PC-3 (cell line): ENCODE results near the gene DLG1. TPM values are rescaled to one million over a fixed set of nuclear protein-coding genes. Genes with fewer than 3 reads are reported as not detected.

ENCODE experiments used
- ATAC-seq: fragments of 200-7000 bp; cut with Tn5 transposase; 2 replicates; pipeline ENCODE4 v1.9.1; 2020; ENCODE audit warnings: mild to moderate bottlenecking, moderate library complexity
- BruUV-seq: library from RNA; stranded (reverse); fragments of 400-500 nt; replicated peaks from 2 replicates; lab custom pipeline; 2021; lab: Mats Ljungman, UMichigan
- CTCF ChIA-PET: fragments of 300-600 bp; sonication (Branson Sonifier 250); formaldehyde crosslinking; loops from one replicate; lab custom pipeline; 2022; ENCODE audit warnings: antibody characterized with exemption; lab: Charles Lee
- POLR2A ChIA-PET: fragments of 300-600 bp; sonication (Branson Sonifier 250); formaldehyde crosslinking; loops from one replicate; lab custom pipeline; 2022; ENCODE audit warnings: antibody characterized with exemption; ENCODE audit not compliant: unreplicated experiment; lab: Charles Lee
- DNase-seq: peaks from one replicate; pipeline ENCODE4 v3.0.0-alpha.2; 2015
- H2AFZ ChIP-seq: fragments of 300-600 bp; sonication (generic); 2 replicates; pipeline ENCODE4 v1.6.0; 2016; ENCODE audit warnings: antibody characterized with exemption, low read length
- H3F3A ChIP-seq: fragments of 300-600 bp; sonication (generic); one replicate; pipeline ENCODE4 v1.6.0; 2017; ENCODE audit warnings: antibody characterized with exemption, low read length, control low read depth, mild to moderate bottlenecking; ENCODE audit not compliant: unreplicated experiment
- H3K27ac ChIP-seq: fragments of 300-600 bp; sonication (generic); 2 replicates; pipeline ENCODE4 v1.5.1; 2016; ENCODE audit warnings: mild to moderate bottlenecking, low read length
- H3K27me3 ChIP-seq: fragments of 300-600 bp; sonication (generic); 2 replicates; pipeline ENCODE4 v1.6.1; 2016; ENCODE audit warnings: low read length, mixed read lengths
- H3K36me3 ChIP-seq: fragments of 300-600 bp; sonication (generic); 2 replicates; pipeline ENCODE4 v1.6.1; 2016; ENCODE audit warnings: low read depth, mixed run types, low read length, mixed read lengths
- H3K4me1 ChIP-seq: fragments of 300-600 bp; sonication (generic); 2 replicates; pipeline ENCODE4 v1.5.1; 2016; ENCODE audit warnings: low read length; ENCODE audit not compliant: insufficient read depth
- H3K4me2 ChIP-seq: fragments of 300-600 bp; sonication (generic); 2 replicates; pipeline ENCODE4 v1.6.0; 2016; ENCODE audit warnings: low read length
- H3K4me3 ChIP-seq: fragments of 300-600 bp; sonication (generic); 2 replicates; pipeline ENCODE4 v1.5.1; 2016; ENCODE audit warnings: mild to moderate bottlenecking, low read length, mixed read lengths
- H3K79me2 ChIP-seq: fragments of 300-600 bp; sonication (generic); 2 replicates; pipeline ENCODE4 v1.6.1; 2017; ENCODE audit warnings: low read length, mixed read lengths
- H3K9ac ChIP-seq: fragments of 300-600 bp; sonication (generic); 2 replicates; pipeline ENCODE4 v1.6.0; 2016; ENCODE audit warnings: mild to moderate bottlenecking, low read length
- H3K9me2 ChIP-seq: fragments of 300-600 bp; sonication (generic); replicated peaks from 2 replicates; pipeline ENCODE4 v1.6.1; 2016; ENCODE audit warnings: mixed run types, low read length, mixed read lengths
- H3K9me3 ChIP-seq: fragments of 300-600 bp; sonication (generic); 2 replicates; pipeline ENCODE4 v1.6.1; 2016; ENCODE audit warnings: low read length, mixed read lengths
- H4K20me1 ChIP-seq: fragments of 300-600 bp; sonication (generic); 2 replicates; pipeline ENCODE4 v1.6.1; 2016; ENCODE audit warnings: low read length, mixed read lengths
- EZH2 ChIP-seq: fragments of 300-600 bp; sonication (generic); IDR thresholded peaks from one replicate; pipeline ENCODE4 v1.6.1; 2017; ENCODE audit warnings: antibody characterized with exemption, mild to moderate bottlenecking, low read length; ENCODE audit not compliant: unreplicated experiment
- EZH2phosphoT487 ChIP-seq: fragments of 300-600 bp; sonication (generic); IDR thresholded peaks from 2 replicates; pipeline ENCODE4 v1.6.1; 2018; ENCODE audit warnings: mild to moderate bottlenecking, antibody characterized with exemption, low read length, borderline replicate concordance
- intact Hi-C: fragments of 100-400 bp; cut with micrococcal nuclease; formaldehyde crosslinking; loops from 2 replicates; pipeline ENCODE4 v1.9.0; 2023
- total RNA-seq: library from RNA; depleted of rRNA; stranded (reverse); fragments of >200 nt; gene quantifications from 2 replicates; pipeline ENCODE4 v1.2.3, GENCODE V29; 2014
- TF ChIP-seq, protein P1 (sequence below): fragments of 300-600 bp; sonication (generic); conservative IDR thresholded peaks from 2 replicates; pipeline ENCODE4 v1.5.1; 2017; ENCODE audit warnings: antibody characterized with exemption, low read depth, mild to moderate bottlenecking, low read length

The DLG1 gene
- total RNA-seq, 1 experiment from 2014 or later = 60.8 TPM

DNA sequence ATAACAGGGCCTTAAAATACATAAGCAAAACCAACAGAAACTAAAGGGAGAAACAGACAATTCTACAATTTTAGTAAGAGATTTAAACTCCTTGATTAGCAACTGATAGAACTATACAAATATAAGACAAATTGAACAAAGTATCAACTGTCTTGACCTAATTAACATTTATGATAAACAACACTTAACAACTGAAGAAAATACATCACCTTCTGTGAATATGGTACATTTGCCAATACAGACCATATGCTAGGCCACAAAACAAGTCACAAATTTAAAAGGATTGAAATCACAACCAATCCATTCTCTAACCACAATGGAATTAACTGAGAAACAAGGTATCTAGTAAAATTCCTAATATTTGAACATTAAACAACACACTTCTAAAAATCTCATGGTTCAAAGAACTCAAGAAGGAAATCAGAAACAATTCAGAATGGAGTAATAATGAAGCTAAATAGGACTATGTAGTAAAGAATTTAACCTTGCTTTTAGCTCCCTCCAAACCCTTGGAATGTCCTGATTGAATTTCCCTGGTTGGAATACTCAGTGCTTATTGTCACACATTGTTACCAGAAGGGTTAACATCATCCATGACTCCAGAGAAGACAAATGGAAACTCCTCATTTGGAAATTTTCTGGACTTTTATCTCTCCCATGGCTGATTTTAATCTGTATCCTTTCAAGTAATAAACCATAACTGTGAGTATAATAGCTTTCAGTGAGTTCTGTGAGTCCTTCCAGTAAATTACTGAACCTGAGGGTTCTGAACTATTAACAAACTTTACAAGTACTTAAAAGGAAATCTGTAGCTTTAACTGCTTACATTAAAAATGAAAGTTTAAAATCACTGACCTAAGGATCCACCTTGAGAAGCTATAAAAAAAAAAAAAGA lies 88.8 kb downstream of the DLG1 start:
- peaks cover 6% of the 10 kb centered on the region; the same call in 1 of the 2 replicates for H4K20me1 ChIP-seq
- DNase-seq (no peak), ATAC-seq (peak; percentile 31)
- intact Hi-C loops = no loop called here
- TF ChIP-seq EZH2phosphoT487 (no peak), EZH2 (no peak)
- TF ChIP-seq, protein P1, sequence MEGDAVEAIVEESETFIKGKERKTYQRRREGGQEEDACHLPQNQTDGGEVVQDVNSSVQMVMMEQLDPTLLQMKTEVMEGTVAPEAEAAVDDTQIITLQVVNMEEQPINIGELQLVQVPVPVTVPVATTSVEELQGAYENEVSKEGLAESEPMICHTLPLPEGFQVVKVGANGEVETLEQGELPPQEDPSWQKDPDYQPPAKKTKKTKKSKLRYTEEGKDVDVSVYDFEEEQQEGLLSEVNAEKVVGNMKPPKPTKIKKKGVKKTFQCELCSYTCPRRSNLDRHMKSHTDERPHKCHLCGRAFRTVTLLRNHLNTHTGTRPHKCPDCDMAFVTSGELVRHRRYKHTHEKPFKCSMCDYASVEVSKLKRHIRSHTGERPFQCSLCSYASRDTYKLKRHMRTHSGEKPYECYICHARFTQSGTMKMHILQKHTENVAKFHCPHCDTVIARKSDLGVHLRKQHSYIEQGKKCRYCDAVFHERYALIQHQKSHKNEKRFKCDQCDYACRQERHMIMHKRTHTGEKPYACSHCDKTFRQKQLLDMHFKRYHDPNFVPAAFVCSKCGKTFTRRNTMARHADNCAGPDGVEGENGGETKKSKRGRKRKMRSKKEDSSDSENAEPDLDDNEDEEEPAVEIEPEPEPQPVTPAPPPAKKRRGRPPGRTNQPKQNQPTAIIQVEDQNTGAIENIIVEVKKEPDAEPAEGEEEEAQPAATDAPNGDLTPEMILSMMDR = no peak
- no peaks in the 10 kb centered on the region for H3K4me1 ChIP-seq
- no peak overlapping the region for H2AFZ ChIP-seq
- ChIA-PET CTCF (interaction anchor here (0.6 kb wide), 2 partner anchors 47 to 130 kb away, joined by 3 to 8 read pairs; no protein-coding TSS in a partner anchor), POLR2A (no interaction called here)
- H3K9me3 ChIP-seq = no peaks in the 10 kb centered on the region
- H3K4me3 ChIP-seq = no peak overlapping the region
- H3K79me2 ChIP-seq = peaks cover 98% of the 10 kb centered on the region
- H3F3A ChIP-seq = peaks cover 3% of the 10 kb centered on the region
- no peak overlapping the region for H3K4me2 ChIP-seq
- no peaks in the 10 kb centered on the region for H3K27me3 ChIP-seq
- BruUV-seq = no TSS peak
- no peak overlapping the region for H3K27ac ChIP-seq
- H3K9ac ChIP-seq = no peak overlapping the region
- no peaks in the 10 kb centered on the region for H3K9me2 ChIP-seq
- H3K36me3 ChIP-seq = 0 out of 2 replicates have a peak, but pooled peaks cover 3% of the 10 kb centered on the region

DNA sequence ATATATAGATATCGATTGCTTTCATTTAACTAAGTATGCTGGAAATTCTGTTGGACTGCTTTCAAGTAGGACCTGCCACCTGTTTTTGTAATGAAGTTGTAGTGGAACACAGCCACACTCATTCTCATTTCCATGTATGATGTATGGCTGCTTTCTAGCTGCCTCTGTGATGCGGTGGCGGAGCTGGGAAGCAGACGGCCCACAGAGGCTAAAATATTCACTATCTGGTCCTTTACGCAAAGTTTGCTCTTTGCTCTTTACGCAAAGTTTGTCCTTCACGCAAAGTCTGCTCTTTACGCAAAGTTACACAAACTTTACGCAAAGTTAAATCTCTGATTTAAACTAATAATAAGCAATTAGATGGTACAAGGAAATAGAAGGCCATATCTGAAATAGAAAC lies 91.5 kb downstream of the DLG1 start:
- TF ChIP-seq, protein P1 = no peak
- TF ChIP-seq EZH2phosphoT487 = no peak
- TF ChIP-seq EZH2 = no peak
- Histone ChIP-seq H3K4me1 (no peaks in the 10 kb centered on the region), H3K27me3 (no peaks in the 10 kb centered on the region), H3K79me2 (peaks cover 98% of the 10 kb centered on the region), H3K9me2 (no peaks in the 10 kb centered on the region), H3K27ac (no peak overlapping the region), H4K20me1 (peaks cover 6% of the 10 kb centered on the region; the same call in 1 of the 2 replicates), H3K4me3 (no peak overlapping the region), H3K9me3 (no peaks in the 10 kb centered on the region), H2AFZ (no peak overlapping the region), H3K4me2 (no peak overlapping the region), H3K9ac (no peak overlapping the region), H3F3A (peaks cover 3% of the 10 kb centered on the region), H3K36me3 (0 out of 2 replicates have a peak, but pooled peaks cover under 1% of the 10 kb centered on the region)
- CTCF ChIA-PET = no interaction called here
- ATAC-seq (no peak), DNase-seq (no peak)
- BruUV-seq = no TSS peak
- intact Hi-C loops = no loop called here
- POLR2A ChIA-PET = no interaction called here

- H3K4me2 ChIP-seq = no peak overlapping the region
- no peak for TF ChIP-seq EZH2
- TF ChIP-seq, protein P1 = no peak
- TF ChIP-seq EZH2phosphoT487 = no peak
- H4K20me1 ChIP-seq = 0 out of 2 replicates have a peak, but pooled peaks cover 2% of the 10 kb centered on the region
- intact Hi-C loops = no loop called here
- no peak overlapping the region for H2AFZ ChIP-seq
- ATAC-seq = no peak
- DNase-seq = no peak
- no TSS peak for BruUV-seq
- peaks cover 3% of the 10 kb centered on the region for H3F3A ChIP-seq
- peaks cover 98% of the 10 kb centered on the region for H3K79me2 ChIP-seq
- H3K9me2 ChIP-seq = no peaks in the 10 kb centered on the region
- H3K4me3 ChIP-seq = no peak overlapping the region
- no peaks in the 10 kb centered on the region for H3K4me1 ChIP-seq
- no peaks in the 10 kb centered on the region for H3K9me3 ChIP-seq
- ChIA-PET CTCF (no interaction called here), POLR2A (no interaction called here)
- no peak overlapping the region for H3K9ac ChIP-seq
- no peaks in the 10 kb centered on the region for H3K27me3 ChIP-seq
- no peaks in the 10 kb centered on the region for H3K36me3 ChIP-seq
- no peak overlapping the region for H3K27ac ChIP-seq
Measured at GRCh38 chr3:197205675-197206074, 92.7 kb downstream of the DLG1 start.
